HG03342 (cell line): ENCODE measurements around the gene EMILIN1.

Experiments
- ATAC-seq: cut with Tn5 transposase; IDR thresholded peaks from one replicate; pipeline ENCODE4 v1.9.1; 2021; ENCODE audit warnings: mild to moderate bottlenecking, moderate library complexity; ENCODE audit not compliant: unreplicated experiment

Gene EMILIN1

DNA sequence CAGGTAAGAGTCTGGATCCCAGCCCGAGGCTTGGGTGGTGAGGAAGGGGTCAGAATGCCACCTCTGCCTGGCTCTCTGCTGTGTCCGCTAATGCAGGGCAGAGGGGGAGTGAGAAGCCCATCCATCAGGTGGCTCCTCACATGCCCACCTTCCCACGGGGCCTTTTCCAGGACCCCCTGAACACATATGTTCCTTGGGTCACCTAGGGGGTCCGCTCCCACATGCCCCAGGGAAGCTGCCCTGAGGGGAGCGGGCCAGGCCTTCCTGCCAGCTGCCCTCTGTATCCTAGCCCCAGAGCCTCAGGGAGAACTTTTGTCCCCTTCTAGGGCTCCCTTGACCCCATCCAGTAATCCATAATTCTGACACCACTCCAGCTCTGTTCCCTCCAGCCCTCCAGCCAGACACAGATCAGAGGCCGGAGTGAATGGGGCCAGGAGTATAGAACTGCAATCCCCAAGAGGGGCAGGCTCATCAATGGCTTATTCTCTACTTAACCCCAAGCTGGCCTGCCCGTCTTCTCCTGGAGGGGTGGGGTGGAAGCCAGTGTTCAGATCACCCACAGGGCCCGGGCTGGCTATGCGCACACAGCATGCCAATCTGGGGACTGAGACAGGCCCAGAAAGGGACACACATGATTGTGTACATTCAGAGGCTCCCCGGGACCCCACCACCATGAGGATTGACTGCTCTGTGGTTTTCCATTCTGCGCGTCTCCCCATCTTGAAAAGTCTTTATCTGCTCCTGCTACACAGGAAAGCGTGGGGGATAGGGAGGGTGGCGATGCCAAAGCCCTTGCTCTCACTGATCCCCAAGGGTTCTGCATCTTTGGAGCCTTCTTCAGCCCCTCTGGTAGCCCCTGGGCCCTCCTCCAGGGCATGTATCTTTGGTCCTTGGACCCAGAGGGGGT, 1.1 kb downstream of the EMILIN1 start:
- no peak for ATAC-seq

DNA sequence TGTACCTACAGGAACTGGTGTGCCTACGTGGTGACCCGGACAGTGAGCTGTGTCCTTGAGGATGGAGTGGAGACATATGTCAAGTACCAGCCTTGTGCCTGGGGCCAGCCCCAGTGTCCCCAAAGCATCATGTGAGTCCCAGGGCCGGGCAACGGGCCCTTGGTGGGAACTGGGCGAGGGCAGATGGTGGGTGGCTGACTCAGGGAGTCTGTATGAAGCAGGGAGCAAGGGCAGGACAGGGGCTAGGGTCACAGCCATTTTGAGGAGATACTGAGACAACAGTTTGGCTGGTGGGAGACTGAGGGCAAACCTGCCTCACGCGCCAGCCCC, 1.7 kb downstream of the EMILIN1 start:
- ATAC-seq = no peak

DNA sequence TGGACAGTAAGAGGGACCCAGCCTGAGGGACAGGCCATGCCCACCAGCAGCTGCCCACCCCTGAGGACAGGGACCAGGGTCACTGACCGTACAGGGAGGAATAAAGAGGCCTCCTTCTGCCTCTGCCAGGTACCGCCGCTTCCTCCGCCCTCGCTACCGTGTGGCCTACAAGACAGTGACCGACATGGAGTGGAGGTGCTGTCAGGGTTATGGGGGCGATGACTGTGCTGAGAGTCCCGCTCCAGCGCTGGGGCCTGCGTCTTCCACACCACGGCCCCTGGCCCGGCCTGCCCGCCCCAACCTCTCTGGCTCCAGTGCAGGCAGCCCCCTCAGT, 2.2 kb downstream of the EMILIN1 start:
- no peak for ATAC-seq

GRCh38 chr2:27081984-27082772, 3.8 kb downstream of the EMILIN1 start:
- no peak for ATAC-seq

GRCh38 chr2:27082773-27083409, 4.5 kb downstream of the EMILIN1 start:
- ATAC-seq = no peak

GRCh38 chr2:27083410-27084296, 5.2 kb downstream of the EMILIN1 start:
- no peak for ATAC-seq

DNA sequence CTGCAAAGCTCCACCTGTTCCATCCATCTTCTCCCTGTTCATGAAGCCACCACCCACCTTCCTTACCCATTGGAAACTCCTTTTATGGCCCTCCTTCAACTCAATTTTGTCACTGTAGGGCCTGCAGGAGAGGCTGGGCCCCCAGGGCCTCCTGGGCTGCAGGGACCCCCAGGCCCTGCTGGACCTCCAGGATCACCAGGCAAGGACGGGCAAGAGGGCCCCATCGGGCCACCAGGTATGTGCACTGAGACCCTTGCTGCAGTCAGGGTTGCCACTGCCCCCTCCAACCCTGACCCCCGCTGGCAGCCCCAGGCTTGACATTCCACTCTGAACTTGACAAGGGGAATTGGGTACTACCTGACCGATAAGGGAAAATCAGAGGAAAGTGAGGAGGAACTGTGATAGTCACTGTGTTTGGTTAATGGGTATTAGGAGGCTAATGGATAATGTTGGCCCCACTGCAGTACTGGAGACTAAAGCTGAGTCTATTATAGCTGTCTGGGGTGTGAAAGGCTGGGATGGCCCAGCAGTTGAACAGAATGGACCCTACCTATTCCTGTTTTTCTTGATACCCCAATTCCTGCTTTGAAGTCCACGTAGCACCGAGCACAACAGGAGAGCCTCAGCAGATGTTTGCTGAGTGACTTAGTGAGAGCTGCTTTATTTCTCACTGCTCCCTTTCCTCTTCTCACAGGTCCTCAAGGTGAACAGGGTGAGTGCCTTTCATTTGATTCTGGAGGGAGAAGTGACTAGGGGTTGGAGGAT, 6.1 kb downstream of the EMILIN1 start:
- no peak for ATAC-seq

GRCh38 chr2:27085062-27085672, 6.8 kb downstream of the EMILIN1 start:
- no peak for ATAC-seq

DNA sequence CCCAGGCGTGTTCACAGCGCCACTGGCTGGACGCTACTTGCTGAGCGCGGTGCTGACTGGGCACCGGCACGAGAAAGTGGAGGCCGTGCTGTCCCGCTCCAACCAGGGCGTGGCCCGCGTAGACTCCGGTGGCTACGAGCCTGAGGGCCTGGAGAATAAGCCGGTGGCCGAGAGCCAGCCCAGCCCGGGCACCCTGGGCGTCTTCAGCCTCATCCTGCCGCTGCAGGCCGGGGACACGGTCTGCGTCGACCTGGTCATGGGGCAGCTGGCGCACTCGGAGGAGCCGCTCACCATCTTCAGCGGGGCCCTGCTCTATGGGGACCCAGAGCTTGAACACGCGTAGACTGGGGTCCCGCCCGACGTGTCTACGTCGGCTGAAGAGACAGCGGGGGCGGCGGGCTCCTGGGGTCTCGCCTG, 7.3 kb downstream of the EMILIN1 start:
- no peak for ATAC-seq

- ATAC-seq = peak; percentile 77
Measured at GRCh38 chr2:27086090-27086723, 7.8 kb downstream of the EMILIN1 start.

GRCh38 chr2:27086724-27087593, 8.5 kb downstream of the EMILIN1 start, which contains the start of gene KHK:
KHK (plus strand) TSS chr2:27086772; CDS start chr2:27087260, 488 bp downstream.
- ATAC-seq = no peak

DNA sequence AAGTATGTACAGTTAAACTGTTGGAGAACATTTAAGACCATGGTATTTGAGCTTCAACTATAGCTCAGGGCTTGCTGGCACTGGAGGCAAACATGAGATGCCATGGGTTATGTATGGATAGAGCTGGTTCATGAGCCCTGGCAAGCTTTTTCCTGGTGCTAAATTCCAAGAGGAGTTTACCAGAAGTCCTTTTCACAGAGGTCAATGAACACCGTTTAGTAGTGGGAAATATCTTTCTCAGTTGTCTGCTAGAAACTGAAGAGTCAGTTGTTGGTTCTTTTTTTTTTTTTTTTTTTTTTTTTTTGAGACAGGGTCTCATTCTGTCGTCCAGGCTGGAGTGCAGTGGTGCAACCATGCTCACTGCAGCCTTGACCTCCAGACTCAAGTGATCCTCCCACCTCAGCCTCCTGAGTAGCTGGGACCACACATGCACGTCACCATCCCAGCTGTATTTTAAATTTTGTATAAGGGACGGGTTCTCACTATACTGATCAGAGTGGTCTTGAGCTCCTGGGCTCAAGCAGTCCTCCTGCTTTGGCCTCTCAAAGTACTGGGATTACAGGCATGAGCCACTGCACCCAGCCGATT, 9.5 kb downstream of the EMILIN1 start:
- ATAC-seq = no peak

DNA sequence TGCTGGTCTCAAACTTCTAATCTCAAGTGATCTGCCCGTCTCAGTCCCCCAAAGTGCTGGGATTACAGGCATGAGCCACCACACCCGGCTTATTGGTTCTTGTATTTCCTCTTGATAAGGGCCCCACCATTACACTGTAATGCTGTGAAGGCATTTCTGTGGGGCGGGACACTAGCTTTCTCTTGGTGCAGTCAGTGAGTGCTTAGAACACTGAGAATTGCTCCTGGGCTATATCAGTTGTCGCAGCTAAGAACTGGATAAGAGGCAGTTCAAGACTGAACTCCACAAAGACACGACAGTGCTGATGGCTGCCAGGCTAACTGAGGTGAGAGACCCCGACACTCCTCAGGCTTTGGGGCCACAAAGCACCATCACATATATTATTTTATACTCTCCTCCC, 10.2 kb downstream of the EMILIN1 start:
- no peak for ATAC-seq

DNA sequence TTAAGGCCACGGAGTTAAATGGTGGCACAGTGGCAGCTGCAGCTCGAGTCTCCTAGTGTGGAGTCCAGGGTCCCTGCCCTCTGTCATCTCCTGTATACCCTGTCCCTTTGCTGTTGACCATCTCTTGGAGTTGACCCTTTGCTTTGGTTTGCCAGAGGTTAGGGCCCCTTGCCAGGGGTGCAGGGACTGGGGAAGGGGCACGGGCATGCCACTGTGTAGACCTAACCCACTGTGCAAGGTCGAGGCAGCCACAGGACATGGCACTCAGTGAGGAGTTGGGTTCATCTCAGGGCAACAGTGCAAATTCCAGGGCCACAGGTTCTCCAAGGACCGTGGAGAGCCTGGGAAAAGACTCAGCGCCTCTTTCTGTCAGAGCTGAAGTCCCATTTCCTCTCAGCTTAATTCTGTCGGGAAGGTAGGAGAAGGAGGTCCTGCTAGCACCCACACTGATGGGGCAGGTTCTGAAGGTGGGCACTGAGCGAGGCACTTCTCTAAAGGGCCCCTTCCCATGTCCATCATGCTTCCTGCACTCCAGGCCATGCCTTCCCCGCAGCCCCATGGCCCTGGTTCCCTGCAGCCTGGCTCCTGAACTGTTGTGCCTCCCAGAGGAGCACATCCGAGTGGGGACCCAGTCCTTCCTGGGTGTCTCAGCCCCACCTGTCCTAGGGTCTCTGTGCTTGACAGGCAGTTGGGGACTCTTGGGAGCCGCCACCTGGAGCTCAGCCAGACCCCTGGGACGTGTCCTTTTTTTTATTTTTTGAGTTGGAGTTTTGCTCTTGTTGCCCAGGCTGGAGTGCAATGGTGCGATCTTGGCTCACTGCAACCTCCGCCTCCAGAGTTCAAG, 10.9 kb downstream of the EMILIN1 start:
- ATAC-seq = no peak

GRCh38 chr2:27091746-27092695, 13.6 kb downstream of the EMILIN1 start:
- no peak for ATAC-seq
